Activated T-cell treated with anti-CD3 and anti-CD28 coated beads for 1 hour (primary cell): ENCODE measurements around the gene SIRPG.

Experiments
- DNase-seq: peaks from one replicate; pipeline ENCODE4 v3.0.0-alpha.2; 2020; ENCODE audit warnings: low read depth

The SIRPG gene

DNA sequence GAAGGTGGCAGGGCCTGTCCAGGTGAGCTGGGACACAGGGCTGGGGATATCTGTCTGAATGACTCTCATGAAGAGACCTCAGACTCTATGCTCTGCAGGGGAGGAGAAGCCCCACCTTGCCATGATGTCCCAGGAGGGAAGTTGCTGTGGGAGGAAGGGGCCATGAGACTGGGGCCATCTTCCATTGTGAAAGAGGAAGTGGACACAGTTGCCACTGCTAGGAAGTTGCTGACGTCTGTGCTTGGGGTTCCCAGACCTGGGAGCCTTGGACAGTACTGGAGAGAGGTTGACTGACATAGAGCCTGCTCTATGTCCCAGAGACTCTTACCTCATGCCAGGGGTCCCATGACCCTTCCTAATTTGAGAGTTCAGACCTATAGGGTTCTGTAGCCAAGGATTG, 62.2 kb downstream of the SIRPG start:
- no peak for DNase-seq

- no peak for DNase-seq
Observed at GRCh38 chr20:1588533-1589460, 68.8 kb downstream of the SIRPG start.

DNA sequence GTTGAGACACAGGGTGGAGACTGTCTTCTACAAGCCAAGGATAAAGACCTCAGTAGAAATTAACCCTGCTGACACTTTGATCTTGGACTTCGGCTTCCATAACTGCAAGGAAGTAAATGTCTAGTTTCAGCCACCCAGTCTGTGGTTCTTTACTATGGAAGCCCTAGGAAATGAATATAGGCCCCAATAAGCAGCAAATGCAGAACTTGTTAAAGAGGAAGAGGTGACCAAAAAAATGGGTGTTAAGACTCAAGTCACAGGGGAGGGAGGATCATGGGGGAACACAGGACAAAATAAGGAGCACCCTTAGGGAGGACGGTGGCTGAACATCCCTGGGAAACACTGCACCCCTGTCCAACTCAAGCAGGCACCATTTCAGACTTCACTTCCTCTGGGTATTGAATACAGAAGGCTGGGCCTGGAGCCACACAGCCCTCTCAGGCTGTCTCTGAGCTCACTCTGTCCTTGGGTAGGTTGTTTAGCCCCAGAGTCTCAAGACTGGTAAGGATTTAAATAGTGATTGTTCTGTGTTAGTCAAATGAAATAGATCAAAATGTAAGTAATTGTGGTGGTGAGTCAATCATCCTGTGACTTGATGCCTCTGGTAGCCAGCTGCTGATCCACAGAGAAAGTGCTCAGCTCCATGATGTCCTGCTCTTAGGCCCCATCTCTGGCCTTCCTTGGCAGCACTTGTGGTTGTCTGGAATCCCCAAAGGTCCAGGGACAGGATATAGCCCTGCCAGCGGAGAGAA, 69.6 kb downstream of the SIRPG start:
- no peak for DNase-seq

DNA sequence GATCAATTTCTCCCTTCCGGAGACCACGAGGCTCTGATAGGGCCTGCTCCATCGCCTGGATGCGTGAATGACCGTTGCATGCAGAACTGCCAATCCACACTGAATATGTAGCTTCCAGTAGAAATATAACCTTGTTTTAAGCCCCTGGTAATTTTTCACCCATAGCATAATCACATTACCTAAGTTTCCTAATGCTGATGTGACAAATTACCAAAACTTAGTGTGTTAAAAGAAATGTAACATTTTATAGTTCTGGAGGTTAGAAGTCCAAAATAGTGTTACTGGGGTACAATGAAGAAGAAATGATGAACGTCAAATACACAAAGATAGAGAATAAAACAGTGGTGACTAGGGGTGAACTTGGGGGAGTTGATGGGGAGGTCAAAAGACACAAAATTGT, 78.1 kb downstream of the SIRPG start:
- DNase-seq = no peak
